Measurements from ENCODE around the gene BCL2. TPM values are rescaled to one million over a fixed set of nuclear protein-coding genes. Genes with fewer than 3 reads are reported as not detected.

BCL2 gene
- total RNA-seq, 1 experiment from 2014 or later: 1.3 TPM

- H3K27ac Mint-ChIP-seq: peak overlapping the region in 2 of 3 experiments; percentile 50 to 72; a peak in 2 of 7 replicates
- peaks cover 3% of the 10 kb centered on the region; the same call in 1 of the 2 replicates for H3K27me3 Mint-ChIP-seq (ENCODE audit: low read depth)
- H3K27ac ChIP-seq (ENCODE audit: insufficient read length, low read depth, low read length): no peak overlapping the region
- H2BK120ac ChIP-seq (ENCODE audit: low read depth, low read length, poor library complexity, severe bottlenecking): no peak overlapping the region
- H3K9me3 ChIP-seq (ENCODE audit: control insufficient read depth, low read depth, low read length): no peaks in the 10 kb centered on the region
- H4K8ac ChIP-seq (replicated peaks; ENCODE audit: insufficient read length, low read depth, low read length): no peak overlapping the region
- H3K56ac ChIP-seq (ENCODE audit: insufficient read length, low read depth, low read length): no peak overlapping the region
- no peaks in the 10 kb centered on the region for H3K79me1 ChIP-seq (ENCODE audit: insufficient read depth, low read depth, low read length, poor library complexity, severe bottlenecking)
- H3K4me1 ChIP-seq (ENCODE audit: insufficient read depth, low read length): 0 out of 2 replicates have a peak, but pooled peaks cover 3% of the 10 kb centered on the region
- WGBS (ENCODE audit: extremely low coverage, insufficient read length, low lambda C conversion rate): no CpG with 5 or more reads among the region's 5 CpGs
- no peak overlapping the region for H2BK5ac ChIP-seq (ENCODE audit: insufficient read length, low read length)
- TF ChIP-seq CTCF (conservative IDR thresholded peaks at IDR 0.05): no peak
- no peaks in the 10 kb centered on the region for H3K79me2 ChIP-seq (ENCODE audit: insufficient read depth, low read length)
- H2BK20ac ChIP-seq (ENCODE audit: low read depth, low read length, poor library complexity, severe bottlenecking): no peak overlapping the region
- no peak overlapping the region for H3K23ac ChIP-seq (ENCODE audit: insufficient read length, low read depth, low read length)
- H3K27me3 ChIP-seq (ENCODE audit: insufficient read depth, low read length): no peaks in the 10 kb centered on the region
- H3K4me3 Mint-ChIP-seq: no peak overlapping the region
- no peak overlapping the region for H3K14ac ChIP-seq (ENCODE audit: insufficient read depth, low read length)
- no peaks in the 10 kb centered on the region for H3K9me3 Mint-ChIP-seq
- H3T11ph ChIP-seq (ENCODE audit: low read length): no peak overlapping the region
- H3K4me1 Mint-ChIP-seq: peaks cover 17 to 22% of the 10 kb centered on the region in 2 experiments
- no peak overlapping the region for H3K4me2 ChIP-seq (ENCODE audit: insufficient read depth, insufficient read length, low read length)
- H2AK5ac ChIP-seq (ENCODE audit: insufficient read length, low read length): no peak overlapping the region
- no peaks in the 10 kb centered on the region for H3K23me2 ChIP-seq (ENCODE audit: insufficient read length, low read depth, low read length, poor library complexity, severe bottlenecking)
- no peak overlapping the region for H4K91ac ChIP-seq (ENCODE audit: insufficient read length, low read depth, low read length)
- no peak overlapping the region for H3K4ac ChIP-seq (ENCODE audit: low read depth, low read length)
- no peak overlapping the region for H2BK12ac ChIP-seq (ENCODE audit: insufficient read length, low read depth, low read length)
- H2BK15ac ChIP-seq (ENCODE audit: low read depth, low read length): no peak overlapping the region
- no peaks in the 10 kb centered on the region for H3K36me3 Mint-ChIP-seq (ENCODE audit: insufficient read depth in 1 of 3, low read depth in 3 of 3)
- H3K18ac ChIP-seq (ENCODE audit: insufficient read length, low read depth, low read length): no peak overlapping the region
- no peak overlapping the region for H2AFZ ChIP-seq (ENCODE audit: low read length)
- no peak overlapping the region for H3K9ac ChIP-seq (ENCODE audit: extremely low read depth, insufficient read length, low read length)
- H4K5ac ChIP-seq (ENCODE audit: insufficient read length, low read depth, low read length): no peak overlapping the region
- H4K20me1 ChIP-seq (ENCODE audit: control insufficient read depth, insufficient read depth, insufficient read length): no peaks in the 10 kb centered on the region
- no peak for DNase-seq
These were observed 136.7 kb downstream of the BCL2 start for GRCh38 chr18:63182861-63183260.

Measured in H9 (cell line).